HG03565 (cell line): ENCODE measurements around the gene NACC1.

Experiments used
- ATAC-seq: cut with Tn5 transposase; IDR thresholded peaks from one replicate; pipeline ENCODE4 v1.9.1; 2021; ENCODE audit warnings: mild to moderate bottlenecking, moderate library complexity; ENCODE audit not compliant: unreplicated experiment

The NACC1 gene

GRCh38 chr19:13117772-13118423, at the start of gene NACC1:
Gene NACC1 (plus strand): TSS chr19:13118264. CDS start chr19:13135208, 16,944 bp downstream.
- ATAC-seq, result peak; percentile 49

GRCh38 chr19:13069415-13070359, 48.4 kb upstream of the NACC1 start:
- ATAC-seq, result no peak

GRCh38 chr19:13070425-13071140, 47.5 kb upstream of the NACC1 start:
- no peak for ATAC-seq

GRCh38 chr19:13071444-13072187, 46.4 kb upstream of the NACC1 start:
- no peak for ATAC-seq

GRCh38 chr19:13072188-13072908, 45.7 kb upstream of the NACC1 start:
- ATAC-seq, result no peak

- no peak for ATAC-seq
Observed at GRCh38 chr19:13073263-13073662, 44.8 kb upstream of the NACC1 start.

- no peak for ATAC-seq
Observed at GRCh38 chr19:13074378-13074777, 43.7 kb upstream of the NACC1 start.

- no peak for ATAC-seq
Observed at GRCh38 chr19:13076320-13076719, 41.7 kb upstream of the NACC1 start.

GRCh38 chr19:13076787-13077186, 41.3 kb upstream of the NACC1 start:
- no peak for ATAC-seq

- ATAC-seq, result no peak
Observed at GRCh38 chr19:13077240-13077639, 40.8 kb upstream of the NACC1 start.

- no peak for ATAC-seq
Observed at GRCh38 chr19:13078381-13078780, 39.7 kb upstream of the NACC1 start.

- no peak for ATAC-seq
Observed at GRCh38 chr19:13078897-13079541, 39.0 kb upstream of the NACC1 start.

GRCh38 chr19:13079542-13079986, 38.5 kb upstream of the NACC1 start:
- no peak for ATAC-seq

- ATAC-seq, result no peak
Observed at GRCh38 chr19:13082192-13083007, 35.7 kb upstream of the NACC1 start.

GRCh38 chr19:13083008-13083404, 35.1 kb upstream of the NACC1 start:
- no peak for ATAC-seq

- ATAC-seq, result no peak
Observed at GRCh38 chr19:13083627-13084026, 34.4 kb upstream of the NACC1 start.

- ATAC-seq, result no peak
Observed at GRCh38 chr19:13085666-13086065, 32.4 kb upstream of the NACC1 start.

GRCh38 chr19:13086341-13086740, 31.7 kb upstream of the NACC1 start:
- no peak for ATAC-seq

GRCh38 chr19:13087295-13087694, 30.8 kb upstream of the NACC1 start:
- ATAC-seq, result no peak
